IPS DF 4.7 (cell line): ENCODE data around the gene APOBEC3A.
"Not testable (repeated sequence)": the region's sequence is repeated elsewhere in the genome, so short reads cannot be mapped to it uniquely, and the experiment has no call there.

ENCODE experiments used
- DNase-seq: peaks from one replicate; pipeline ENCODE4 v3.0.0-alpha.2; 2013; ENCODE audit warnings: low spot score; ENCODE audit errors: extremely low read depth

The APOBEC3A gene

DNA sequence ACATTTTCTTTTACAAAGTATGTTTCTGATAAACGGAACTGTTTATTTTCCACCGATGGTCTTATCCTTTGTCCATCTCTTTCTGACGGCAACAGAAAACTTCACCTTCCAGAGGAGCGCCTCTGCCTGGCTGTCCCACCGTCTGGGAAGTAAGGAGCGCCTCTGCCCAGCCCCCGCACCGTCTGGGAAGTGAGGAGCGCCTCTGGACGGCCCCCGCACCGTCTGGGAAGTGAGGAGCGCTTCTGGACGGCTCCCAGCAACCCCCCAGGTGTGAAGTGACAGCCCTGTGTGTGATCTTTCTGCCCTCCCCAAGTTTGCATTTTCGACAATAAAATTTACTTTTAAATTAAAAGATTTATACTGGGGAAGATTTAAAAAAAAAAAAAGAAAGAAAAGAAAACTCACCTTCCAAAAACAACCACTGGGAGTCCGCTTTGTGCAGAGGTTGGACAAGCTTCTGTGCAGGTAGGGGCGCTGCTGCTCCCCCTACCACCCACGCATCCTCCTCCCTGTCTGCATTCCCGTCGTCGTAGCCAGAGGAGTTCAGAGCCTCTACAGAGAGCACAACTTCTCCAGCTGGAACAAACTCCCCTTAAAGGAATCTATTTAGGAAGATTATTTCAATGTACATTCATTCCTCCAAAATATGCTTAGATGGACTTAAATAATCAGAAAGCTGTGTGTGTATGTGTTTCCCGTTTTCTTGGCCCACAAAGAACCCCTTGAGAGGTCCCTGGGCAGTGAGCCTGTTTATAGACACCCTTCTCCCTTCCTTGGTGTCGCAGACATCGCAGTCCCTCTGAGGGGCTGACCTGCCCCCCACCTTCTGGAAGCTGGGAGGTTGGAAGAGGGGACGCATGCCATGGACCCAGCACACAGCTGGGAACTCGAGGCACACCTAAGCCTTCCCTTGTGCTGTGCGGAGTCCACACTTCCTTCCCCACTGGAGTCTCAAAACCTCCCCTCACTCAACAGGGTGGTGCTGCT is 23.9 kb downstream of the APOBEC3A start:
- DNase-seq = no peak

DNA sequence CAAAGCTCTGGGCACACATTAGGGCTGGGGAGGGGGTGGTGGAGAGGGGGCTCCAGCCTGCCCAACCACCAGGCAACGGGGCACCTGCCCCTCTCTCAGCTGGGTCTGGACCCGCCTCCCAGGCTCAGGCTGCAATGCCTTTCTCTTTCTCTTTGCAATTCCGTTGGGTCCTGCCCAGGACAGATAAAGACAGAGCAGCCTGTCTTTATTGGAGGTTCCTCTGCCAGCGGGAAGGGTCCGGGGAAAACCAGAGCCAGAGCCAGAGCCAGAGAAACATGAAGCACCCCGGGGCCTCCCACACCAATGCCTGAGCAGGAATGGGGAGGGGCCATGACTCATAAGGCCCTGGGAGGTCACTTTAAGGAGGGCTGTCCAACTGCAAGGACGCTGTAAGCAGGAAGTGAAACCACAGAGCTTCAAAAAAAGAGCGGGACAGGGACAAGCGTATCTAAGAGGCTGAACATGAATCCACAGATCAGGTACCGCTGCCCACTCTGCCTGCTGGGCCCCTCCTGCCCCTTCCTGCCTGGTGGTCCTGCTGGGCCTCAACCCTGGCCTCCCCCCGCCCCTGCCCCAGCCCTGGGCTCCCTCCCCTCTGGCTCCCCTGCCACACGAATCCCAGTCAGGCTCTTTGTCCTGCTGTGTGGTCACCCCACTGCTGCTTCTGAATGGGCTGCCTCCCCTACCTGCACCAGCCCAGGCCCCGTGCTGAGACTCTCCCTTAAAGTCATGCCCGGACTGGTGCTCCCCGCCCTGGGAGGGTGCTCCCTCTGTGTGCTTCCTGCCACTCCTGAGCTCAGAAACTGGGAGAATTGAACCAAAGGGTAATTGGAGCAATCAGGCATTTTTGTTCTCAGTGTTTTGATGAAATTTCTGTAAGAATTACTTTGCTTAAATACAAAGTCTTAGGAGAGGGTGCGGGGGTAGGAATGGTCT is 24.9 kb downstream of the APOBEC3A start, which contains the start of gene APOBEC3B:
APOBEC3B (plus strand) TSS at position 356 of the 936 bp plus-strand sequence; CDS start at position 463, 107 bp downstream.
- DNase-seq = no peak

DNA sequence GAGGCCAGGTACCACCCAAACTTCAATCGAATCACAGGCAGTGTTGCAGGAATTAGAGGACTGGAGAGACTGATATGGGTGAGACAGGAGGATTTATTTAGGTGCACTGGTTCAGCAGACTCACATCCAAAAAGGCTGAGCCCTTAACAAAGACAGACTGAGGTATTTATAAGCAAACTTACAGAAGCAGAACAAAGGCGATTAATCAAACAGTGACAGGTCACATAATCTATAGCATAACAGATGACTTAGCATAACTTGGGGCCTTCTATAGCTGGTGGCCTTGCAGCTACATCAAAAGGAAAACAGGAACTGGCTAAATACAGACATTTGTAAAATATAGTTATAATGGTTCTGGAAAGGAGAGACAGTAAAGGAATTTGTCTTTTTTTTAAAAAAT is 26.8 kb downstream of the APOBEC3A start:
- no peak for DNase-seq

DNA sequence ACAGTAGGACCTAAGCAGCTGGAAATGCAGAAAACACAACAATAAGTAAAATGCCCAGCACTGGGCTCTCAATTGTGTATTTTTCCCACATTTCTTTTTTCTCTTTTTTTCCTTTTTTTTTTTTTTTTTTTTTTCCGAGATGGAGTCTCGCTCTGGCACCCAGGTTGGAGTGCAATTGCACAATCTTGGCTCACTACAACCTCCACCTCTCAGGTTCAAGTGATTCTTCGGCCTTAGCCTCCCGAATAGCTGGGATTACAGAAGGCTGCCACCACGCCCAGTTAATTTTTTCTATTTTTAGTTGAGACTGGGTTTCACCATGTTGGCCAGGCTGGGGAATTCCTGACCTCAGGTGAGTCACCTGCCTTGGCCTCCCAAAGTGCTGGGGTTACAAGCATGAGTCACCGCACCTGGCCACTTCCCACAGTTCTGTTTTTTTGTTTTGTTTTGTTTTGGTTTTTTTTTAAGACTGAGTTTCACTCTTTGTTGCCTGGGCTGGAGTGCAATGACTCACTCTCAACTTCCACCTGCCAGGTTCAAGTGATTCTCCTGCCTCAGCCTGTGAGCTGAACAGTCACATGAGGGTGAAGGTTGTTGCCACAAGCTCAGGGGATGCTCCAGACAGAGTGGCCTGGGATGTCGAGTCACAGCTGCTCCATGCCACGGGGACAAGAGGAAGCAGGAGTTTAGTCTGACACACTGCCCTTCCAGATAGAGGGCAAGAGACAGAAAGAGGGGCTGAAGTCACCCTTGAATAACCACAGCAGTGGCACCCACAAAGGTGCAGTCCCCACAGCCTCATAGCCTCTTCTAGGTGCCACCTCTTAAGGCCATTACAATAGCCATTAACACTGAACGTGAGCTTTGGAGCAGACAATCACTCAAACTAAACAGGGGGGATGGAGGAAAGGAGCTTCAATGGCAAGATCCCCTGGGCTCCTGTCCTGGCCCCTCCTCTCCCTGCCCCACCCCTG is 27.7 kb downstream of the APOBEC3A start:
- not testable (repeated sequence) for DNase-seq

DNA sequence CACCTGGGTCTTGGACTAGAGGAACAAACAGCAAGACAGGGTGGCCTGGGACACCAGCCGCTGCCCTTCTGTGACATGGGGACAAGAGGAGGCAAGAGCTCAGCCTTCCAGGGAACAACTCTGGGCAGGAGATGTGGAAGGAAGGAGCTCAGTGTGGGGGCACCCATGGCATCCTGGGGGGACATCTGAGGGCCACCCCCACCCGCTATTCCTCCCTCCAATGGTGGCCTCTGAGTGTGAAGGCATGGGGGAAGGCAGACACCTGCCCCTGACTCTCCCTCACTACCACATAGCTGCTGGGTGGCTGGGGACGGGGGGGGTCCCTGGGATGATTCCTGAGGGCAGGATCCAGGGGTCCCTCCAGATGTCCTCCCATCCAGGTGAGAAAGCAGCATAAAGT is 29.2 kb downstream of the APOBEC3A start:
- no peak for DNase-seq

DNA sequence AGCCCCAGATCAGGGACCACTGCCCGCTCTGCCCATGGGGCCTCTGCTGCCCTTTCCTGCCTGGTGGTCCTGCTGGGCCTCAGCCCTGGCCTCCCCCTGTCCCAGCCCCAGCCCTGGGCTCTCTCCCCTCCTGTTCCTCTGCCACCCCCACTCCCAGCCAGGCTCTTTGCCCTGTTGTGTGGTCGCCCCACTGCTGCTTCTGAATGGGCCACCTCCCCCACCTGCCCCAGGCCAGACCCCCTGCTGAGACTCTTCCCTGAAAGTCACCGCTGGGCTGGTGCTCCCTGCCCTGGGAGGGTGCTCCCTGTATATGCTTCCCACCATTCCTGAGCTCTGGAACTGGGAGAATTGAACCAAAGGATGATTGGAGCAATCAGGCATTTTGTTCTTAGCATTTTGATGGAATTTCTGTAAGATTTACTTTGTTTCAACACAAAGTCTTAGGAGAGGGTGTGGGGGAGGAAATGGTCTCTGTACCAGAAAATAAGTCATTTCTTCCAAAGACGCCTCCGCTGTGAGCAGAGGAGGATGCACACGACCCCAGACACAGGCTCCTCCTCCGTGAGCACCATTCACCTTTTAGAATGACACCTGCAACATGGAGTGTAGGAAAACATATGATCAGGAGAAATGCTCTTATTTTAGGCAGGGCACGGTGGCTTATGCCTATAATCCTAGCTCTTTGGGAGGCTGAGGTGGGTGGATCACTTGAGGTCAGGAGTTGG is 29.9 kb downstream of the APOBEC3A start:
- DNase-seq = no peak

DNA sequence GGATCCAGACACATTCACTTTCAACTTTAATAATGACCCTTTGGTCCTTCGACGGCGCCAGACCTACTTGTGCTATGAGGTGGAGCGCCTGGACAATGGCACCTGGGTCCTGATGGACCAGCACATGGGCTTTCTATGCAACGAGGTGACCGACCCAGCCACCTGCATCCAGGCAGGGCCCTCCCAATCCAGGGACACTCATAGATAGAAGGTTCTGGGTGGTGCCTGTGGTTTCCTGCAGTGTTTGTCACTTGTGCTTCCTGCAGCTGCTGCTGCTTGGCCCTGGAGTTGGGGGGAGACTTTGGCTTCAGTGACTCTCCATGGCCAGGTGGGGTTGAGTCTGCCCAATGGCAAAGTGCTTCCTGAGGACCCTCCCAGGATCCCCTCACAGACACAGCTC is 32.1 kb downstream of the APOBEC3A start:
- DNase-seq = no peak

DNA sequence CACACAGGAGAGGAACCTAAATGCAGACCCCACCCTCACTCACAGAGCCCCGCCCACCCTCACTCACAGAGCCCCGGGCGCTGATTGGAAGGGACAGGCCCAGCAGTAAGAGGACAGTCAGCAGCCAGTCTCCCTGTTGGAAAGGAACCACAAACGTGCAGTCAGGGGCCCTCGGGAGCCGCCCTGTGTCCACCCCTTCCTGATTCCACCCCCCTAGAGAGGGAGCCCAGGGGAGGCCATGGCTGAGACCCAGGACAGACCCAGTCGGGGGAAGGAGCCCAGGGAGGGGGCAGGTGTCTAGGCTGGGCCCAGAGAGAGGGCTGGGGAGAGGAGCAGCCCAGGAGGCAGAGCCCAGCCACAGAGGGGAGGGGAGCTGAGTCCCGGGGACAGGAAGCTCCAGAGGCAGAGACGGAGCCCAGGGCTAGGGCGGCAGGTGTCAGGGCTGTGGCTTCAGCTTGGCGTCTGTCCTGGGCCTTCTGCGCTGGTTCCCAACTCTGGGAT is 35.5 kb downstream of the APOBEC3A start:
- DNase-seq = not testable (repeated sequence)

DNA sequence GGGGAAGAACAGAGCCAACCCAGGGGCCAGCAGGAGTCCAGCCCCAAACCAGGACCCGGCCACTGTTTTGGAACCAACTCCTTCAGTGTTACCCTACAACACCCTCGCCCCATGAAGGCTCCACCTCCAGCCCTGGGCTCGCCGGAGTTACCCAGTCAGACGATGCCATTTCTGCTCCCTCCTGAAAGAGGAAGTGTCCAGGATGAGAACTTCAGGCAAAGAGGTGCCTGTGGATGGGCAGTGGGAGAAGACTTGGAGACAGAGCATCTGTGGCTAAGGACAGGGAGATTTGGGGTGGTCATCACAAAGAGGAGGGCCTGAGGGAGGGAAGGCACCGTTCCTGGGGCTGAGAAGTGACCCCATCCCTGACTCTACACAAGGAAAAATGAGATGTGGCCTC is 38.7 kb downstream of the APOBEC3A start:
- no peak for DNase-seq

DNA sequence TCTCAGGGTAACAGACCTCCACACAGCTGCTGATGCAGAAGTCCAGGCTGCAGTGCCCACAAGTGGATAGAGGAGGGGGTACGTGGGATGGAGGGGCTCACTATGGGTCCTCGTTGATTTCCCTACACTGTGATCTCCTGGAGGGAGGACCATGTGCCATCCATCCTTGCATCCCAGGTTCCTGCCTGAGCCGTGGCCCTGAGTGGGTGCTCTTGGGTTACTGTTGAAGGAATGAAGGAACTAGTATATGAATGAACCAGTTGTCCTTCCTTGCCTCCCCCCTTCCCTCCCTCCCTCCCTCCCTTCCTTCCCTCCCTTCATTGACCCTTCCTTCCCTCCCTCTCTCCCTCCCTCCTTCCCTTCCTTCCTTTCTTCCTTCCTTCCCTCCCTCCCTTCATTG is 40.1 kb downstream of the APOBEC3A start:
- no peak for DNase-seq

DNA sequence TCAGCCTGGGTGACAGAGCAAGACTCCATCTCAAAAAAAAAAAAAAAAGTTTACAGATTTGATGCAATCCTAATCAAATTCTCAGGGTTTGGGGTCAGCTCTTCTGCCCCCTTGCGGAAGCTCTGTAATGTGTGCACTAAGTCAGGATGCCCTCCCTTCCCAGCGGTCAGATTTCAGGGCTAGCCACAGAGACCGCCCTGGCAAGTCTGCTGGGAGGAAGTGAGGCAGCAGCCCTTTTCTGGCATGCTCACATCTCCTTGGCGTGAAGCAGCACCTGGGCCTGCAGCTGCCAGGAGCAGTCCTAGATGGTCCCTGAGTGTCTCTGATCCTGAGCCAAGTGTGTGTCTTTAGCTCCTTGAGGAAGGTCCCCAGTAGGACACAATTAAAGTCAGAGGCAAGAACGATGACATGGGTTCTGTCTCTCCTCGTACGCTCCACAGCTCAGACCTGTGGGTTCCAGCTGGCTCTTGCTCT is 45.8 kb downstream of the APOBEC3A start:
- DNase-seq = peak; percentile 90

DNA sequence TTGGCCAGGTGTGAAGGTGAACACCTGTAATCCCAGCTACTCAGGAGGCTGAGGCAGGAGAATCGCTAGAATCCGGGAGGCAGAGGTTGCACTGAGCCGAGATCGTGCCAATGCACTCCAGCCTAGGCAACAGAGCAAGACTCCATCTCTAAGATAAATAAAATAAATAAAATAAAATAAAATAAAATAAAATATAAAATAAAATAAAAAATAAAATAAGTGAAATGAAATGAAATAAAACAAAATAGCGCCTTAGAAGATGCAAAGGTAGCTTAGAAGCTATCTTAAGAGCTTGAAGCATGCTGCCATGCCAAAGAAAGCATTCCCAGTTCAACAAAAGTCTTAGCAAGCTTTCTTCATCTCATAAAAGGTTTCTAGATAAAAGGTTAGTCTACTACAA is 49.8 kb downstream of the APOBEC3A start:
- no peak for DNase-seq

DNA sequence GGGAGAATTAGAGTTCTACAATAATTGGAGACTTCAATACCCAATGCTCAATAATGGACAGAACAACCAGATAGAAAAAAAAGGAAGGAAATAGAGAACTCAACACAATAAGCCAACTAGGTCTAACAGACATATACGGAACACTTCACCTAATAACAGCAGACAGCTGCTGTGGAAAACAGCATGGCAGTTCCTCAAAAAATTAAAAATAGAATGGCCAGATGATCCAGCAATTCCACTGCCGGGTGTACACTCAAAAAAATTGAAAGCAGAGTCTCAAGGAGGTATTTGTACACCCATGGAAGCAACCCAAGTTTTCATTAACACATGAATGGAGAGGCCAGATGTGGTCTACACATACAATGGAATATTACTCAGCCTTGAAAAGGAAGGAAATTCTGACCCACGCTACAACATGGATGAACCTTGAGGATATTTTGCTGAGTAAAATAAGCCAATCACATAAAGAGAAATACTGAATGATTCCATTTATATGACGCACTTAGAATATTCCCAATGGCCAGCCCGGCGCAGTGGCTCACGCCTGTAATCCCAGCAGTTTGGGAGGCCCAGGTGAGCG is 51.0 kb downstream of the APOBEC3A start:
- not testable (repeated sequence) for DNase-seq

DNA sequence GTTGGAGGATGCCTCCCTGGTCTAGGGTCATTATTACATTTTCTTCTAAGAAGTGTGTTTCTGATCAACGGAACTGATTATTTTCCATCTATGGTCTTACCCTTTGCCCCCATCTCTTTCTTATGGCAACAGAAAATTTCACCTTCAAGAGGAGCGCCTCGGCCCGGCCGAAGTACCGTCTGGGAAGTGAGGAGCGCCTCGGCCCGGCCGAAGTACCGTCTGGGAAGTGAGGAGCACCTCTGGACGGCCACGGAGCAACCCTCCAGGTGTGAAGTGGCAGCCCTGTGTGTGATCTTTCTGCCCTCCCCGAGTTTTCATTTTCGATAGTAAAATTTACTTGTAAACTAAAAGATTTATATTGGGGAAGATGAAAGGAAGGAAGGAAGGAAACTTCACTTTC is 53.5 kb downstream of the APOBEC3A start:
- no peak for DNase-seq
